T-helper 1 cell treated with Interleukin-12 subunit alpha and Interleukin-12 subunit beta and Interleukin-4 antibody, amounts not matched to agents 30 ng/mL and 1 ng/mL, for 36 hours (primary cell): ENCODE measurements around the gene AKAP1. TPM values are rescaled to one million over a fixed set of nuclear protein-coding genes. Genes with fewer than 3 reads are reported as not detected.

Experiments used
- intact Hi-C: fragments of 100-400 bp; cut with micrococcal nuclease; formaldehyde crosslinking; loops from one replicate; pipeline ENCODE4 v1.15.1; 2024
- total RNA-seq: library from RNA; stranded (reverse); gene quantifications from 2 replicates; pipeline ENCODE4 v1.2.3, GENCODE V29; 2022

AKAP1 gene
- total RNA-seq, 1 donor from 2014 or later: 28.1 TPM

GRCh38 chr17:57073626-57074025 lies 11.4 kb upstream of the AKAP1 start:
- intact Hi-C loops: no loop called here

- intact Hi-C loops: no loop called here
These were observed 9.9 kb upstream of the AKAP1 start for GRCh38 chr17:57075193-57075592.

GRCh38 chr17:57075785-57076184 lies 9.3 kb upstream of the AKAP1 start:
- intact Hi-C loops: no loop called here

GRCh38 chr17:57077000-57077399 lies 8.0 kb upstream of the AKAP1 start:
- intact Hi-C loops: no loop called here

- intact Hi-C loops: no loop called here
These were observed 6.8 kb upstream of the AKAP1 start for GRCh38 chr17:57078274-57078673.

- intact Hi-C loops: loop anchor here (10.0 kb wide), 1 partner anchor 1554 kb away; no protein-coding TSS in a partner anchor
These were observed 4.3 kb upstream of the AKAP1 start for GRCh38 chr17:57080718-57081117.

- intact Hi-C loops: loop anchor here (10.0 kb wide), 1 partner anchor 1552 kb away; no protein-coding TSS in a partner anchor
These were observed 2.6 kb upstream of the AKAP1 start for GRCh38 chr17:57082441-57082840.

GRCh38 chr17:57084361-57084801 lies 665 bp upstream of the AKAP1 start:
- intact Hi-C loops: loop anchor here (10.0 kb wide), 1 partner anchor 1550 kb away; no protein-coding TSS in a partner anchor

GRCh38 chr17:57085448-57086068 lies 512 bp downstream of the AKAP1 start:
- intact Hi-C loops: loop anchor here (1.0 to 10.0 kb wide), 13 partner anchors 107 to 1549 kb away; partner anchors contain the start of genes COIL, DGKE, MKS1 and MRPS23

GRCh38 chr17:57086069-57086930 lies 1.3 kb downstream of the AKAP1 start:
- intact Hi-C loops: loop anchor here (1.0 to 10.0 kb wide), 4 partner anchors 171 to 1549 kb away; no protein-coding TSS in a partner anchor

- intact Hi-C loops: loop anchor here (5.0 to 10.0 kb wide), 3 partner anchors 354 to 1547 kb away; no protein-coding TSS in a partner anchor
These were observed 3.3 kb downstream of the AKAP1 start for GRCh38 chr17:57088298-57088697.

- intact Hi-C loops: loop anchor here (5.0 to 10.0 kb wide), 3 partner anchors 353 to 1545 kb away; no protein-coding TSS in a partner anchor
These were observed 4.3 kb downstream of the AKAP1 start for GRCh38 chr17:57089391-57089790.

- intact Hi-C loops: no loop called here
These were observed 5.6 kb downstream of the AKAP1 start for GRCh38 chr17:57090560-57091185.

- intact Hi-C loops: no loop called here
These were observed 6.2 kb downstream of the AKAP1 start for GRCh38 chr17:57091186-57091618.

GRCh38 chr17:57092171-57092570 lies 7.1 kb downstream of the AKAP1 start:
- intact Hi-C loops: no loop called here

GRCh38 chr17:57092779-57093178 lies 7.7 kb downstream of the AKAP1 start:
- intact Hi-C loops: no loop called here

- intact Hi-C loops: no loop called here
These were observed 11.6 kb downstream of the AKAP1 start for GRCh38 chr17:57096472-57097202.

GRCh38 chr17:57097832-57098421 lies 12.9 kb downstream of the AKAP1 start:
- intact Hi-C loops: no loop called here

GRCh38 chr17:57099165-57099564 lies 14.1 kb downstream of the AKAP1 start:
- intact Hi-C loops: no loop called here

- intact Hi-C loops: no loop called here
These were observed 17.1 kb downstream of the AKAP1 start for GRCh38 chr17:57102122-57102521.
